GM18907 (cell line): ENCODE results near the gene CELF5.
"Not testable (repeated sequence)": the region's sequence is repeated elsewhere in the genome, so short reads cannot be mapped to it uniquely, and the experiment has no call there.

Source experiments
- ATAC-seq: cut with Tn5 transposase; IDR thresholded peaks from one replicate; pipeline ENCODE4 v1.9.1; 2021; ENCODE audit warnings: mild to moderate bottlenecking, moderate library complexity; ENCODE audit not compliant: unreplicated experiment

The CELF5 gene

GRCh38 chr19:3206216-3206953 is 18.1 kb upstream of the CELF5 start:
- ATAC-seq = no peak

- no peak for ATAC-seq
These were observed 16.8 kb upstream of the CELF5 start for GRCh38 chr19:3207461-3208242.

- no peak for ATAC-seq
These were observed 15.9 kb upstream of the CELF5 start for GRCh38 chr19:3208317-3209207.

GRCh38 chr19:3210347-3211017 is 14.0 kb upstream of the CELF5 start:
- ATAC-seq = no peak

GRCh38 chr19:3211191-3211590 is 13.3 kb upstream of the CELF5 start:
- ATAC-seq = no peak

- ATAC-seq = no peak
These were observed 11.3 kb upstream of the CELF5 start for GRCh38 chr19:3213159-3213558.

- ATAC-seq = no peak
These were observed 7.6 kb upstream of the CELF5 start for GRCh38 chr19:3216874-3217273.

- no peak for ATAC-seq
These were observed 3.9 kb upstream of the CELF5 start for GRCh38 chr19:3220576-3220975.

- ATAC-seq = not testable (repeated sequence)
These were observed 2.9 kb upstream of the CELF5 start for GRCh38 chr19:3221576-3221975.

GRCh38 chr19:3222709-3223108 is 1.8 kb upstream of the CELF5 start:
- no peak for ATAC-seq

GRCh38 chr19:3225169-3225485 is 666 bp downstream of the CELF5 start:
- ATAC-seq = no peak

GRCh38 chr19:3225677-3226093 is 1.2 kb downstream of the CELF5 start:
- no peak for ATAC-seq

- ATAC-seq = no peak
These were observed 2.7 kb downstream of the CELF5 start for GRCh38 chr19:3227054-3227626.

- no peak for ATAC-seq
These were observed 4.9 kb downstream of the CELF5 start for GRCh38 chr19:3229346-3229743.

- ATAC-seq = no peak
These were observed 5.5 kb downstream of the CELF5 start for GRCh38 chr19:3229888-3230496.

GRCh38 chr19:3231288-3231687 is 6.8 kb downstream of the CELF5 start:
- no peak for ATAC-seq

GRCh38 chr19:3233116-3233515 is 8.7 kb downstream of the CELF5 start:
- ATAC-seq = no peak

GRCh38 chr19:3233831-3234230 is 9.4 kb downstream of the CELF5 start:
- no peak for ATAC-seq

- ATAC-seq = no peak
These were observed 10.3 kb downstream of the CELF5 start for GRCh38 chr19:3234800-3235199.

- not testable (repeated sequence) for ATAC-seq
These were observed 11.1 kb downstream of the CELF5 start for GRCh38 chr19:3235604-3236003.
